Parathyroid adenoma (tissue), 2 donors: Measurements from ENCODE around the gene BCKDK.

Experiments used
- H2AFZ ChIP-seq: fragments of 300-600 bp; sonication (generic); one replicate; pipeline ENCODE4 v1.7.0; 2017; ENCODE audit warnings: antibody characterized with exemption, mild to moderate bottlenecking
- H3K27ac ChIP-seq: fragments of 300-600 bp; sonication (generic); one replicate; pipeline ENCODE4 v1.7.0; 2017
- H3K27me3 ChIP-seq: fragments of 300-600 bp; sonication (generic); one replicate; pipeline ENCODE4 v1.7.0; 2017; ENCODE audit warnings: low read length; ENCODE audit not compliant: control insufficient read depth, insufficient read depth
- H3K36me3 ChIP-seq: fragments of 300-600 bp; sonication (generic); one replicate; pipeline ENCODE4 v1.7.0; 2017; ENCODE audit warnings: low read length; ENCODE audit not compliant: control insufficient read depth, insufficient read depth
- H3K4me1 ChIP-seq: fragments of 300-600 bp; sonication (generic); one replicate; pipeline ENCODE4 v1.7.0; 2017; ENCODE audit warnings: control low read depth
- H3K4me2 ChIP-seq: fragments of 300-600 bp; sonication (generic); one replicate; pipeline ENCODE4 v1.7.0; 2017; ENCODE audit warnings: low read length
- H3K4me3 ChIP-seq: fragments of 300-600 bp; sonication (generic); one replicate; pipeline ENCODE4 v1.7.0; 2017; ENCODE audit warnings: low read depth, low read length
- H3K79me2 ChIP-seq: fragments of 300-600 bp; sonication (generic); one replicate; pipeline ENCODE4 v1.7.0; 2017; ENCODE audit warnings: control low read depth
- H3K9ac ChIP-seq: fragments of 300-600 bp; sonication (generic); one replicate; pipeline ENCODE4 v1.7.0; 2017; ENCODE audit warnings: mild to moderate bottlenecking
- H3K9me3 ChIP-seq: fragments of 300-600 bp; sonication (generic); one replicate; pipeline ENCODE4 v1.7.0; 2017; ENCODE audit warnings: low read length; ENCODE audit not compliant: control insufficient read depth
- TF ChIP-seq, protein P1 (sequence below): fragments of 300-600 bp; sonication (generic); IDR thresholded peaks from one replicate; pipeline ENCODE4 v1.7.0; 2017; ENCODE audit warnings: antibody characterized with exemption, mild to moderate bottlenecking
- donor health status: primary hyperparathyroidism.

Gene BCKDK

DNA sequence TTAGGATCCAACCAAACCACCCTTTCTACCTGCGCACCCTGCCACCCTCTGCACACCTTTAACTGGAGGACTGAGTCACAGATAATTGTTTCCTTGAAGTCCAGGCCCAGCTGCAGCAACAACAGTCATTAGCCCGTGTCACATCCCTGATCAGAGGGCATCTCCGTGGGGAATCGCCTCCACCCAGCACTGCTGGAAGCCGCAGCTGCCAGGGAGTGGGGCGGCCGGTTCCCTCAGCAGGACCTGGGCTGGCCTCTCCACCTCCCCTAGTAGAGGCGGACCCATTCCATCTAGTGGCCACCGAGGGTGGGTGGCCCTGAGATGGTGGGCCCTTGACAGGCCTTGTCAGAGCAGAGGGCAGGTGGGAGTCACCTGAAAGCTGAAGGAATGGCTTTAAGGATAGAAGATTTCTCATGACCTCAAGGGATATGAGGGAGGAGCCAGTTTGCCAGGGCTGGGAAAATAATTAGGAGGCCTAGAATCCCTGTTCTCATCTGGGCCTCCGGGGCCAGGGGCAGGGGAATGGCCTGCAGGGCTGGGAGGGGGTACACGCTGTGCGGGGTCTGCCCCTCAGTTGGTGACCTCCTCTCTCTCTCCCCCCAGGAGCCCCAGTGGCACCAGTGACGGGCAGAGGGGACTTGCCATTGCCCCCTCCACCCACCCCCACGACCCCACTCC, 25.7 kb upstream of the BCKDK start:
- TF ChIP-seq, protein P1, sequence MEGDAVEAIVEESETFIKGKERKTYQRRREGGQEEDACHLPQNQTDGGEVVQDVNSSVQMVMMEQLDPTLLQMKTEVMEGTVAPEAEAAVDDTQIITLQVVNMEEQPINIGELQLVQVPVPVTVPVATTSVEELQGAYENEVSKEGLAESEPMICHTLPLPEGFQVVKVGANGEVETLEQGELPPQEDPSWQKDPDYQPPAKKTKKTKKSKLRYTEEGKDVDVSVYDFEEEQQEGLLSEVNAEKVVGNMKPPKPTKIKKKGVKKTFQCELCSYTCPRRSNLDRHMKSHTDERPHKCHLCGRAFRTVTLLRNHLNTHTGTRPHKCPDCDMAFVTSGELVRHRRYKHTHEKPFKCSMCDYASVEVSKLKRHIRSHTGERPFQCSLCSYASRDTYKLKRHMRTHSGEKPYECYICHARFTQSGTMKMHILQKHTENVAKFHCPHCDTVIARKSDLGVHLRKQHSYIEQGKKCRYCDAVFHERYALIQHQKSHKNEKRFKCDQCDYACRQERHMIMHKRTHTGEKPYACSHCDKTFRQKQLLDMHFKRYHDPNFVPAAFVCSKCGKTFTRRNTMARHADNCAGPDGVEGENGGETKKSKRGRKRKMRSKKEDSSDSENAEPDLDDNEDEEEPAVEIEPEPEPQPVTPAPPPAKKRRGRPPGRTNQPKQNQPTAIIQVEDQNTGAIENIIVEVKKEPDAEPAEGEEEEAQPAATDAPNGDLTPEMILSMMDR = no peak
- Histone ChIP-seq H3K9me3 (no peaks in the 10 kb centered on the region), H3K4me1 (no peaks in the 10 kb centered on the region), H3K79me2 (peaks cover 21% of the 10 kb centered on the region), H2AFZ (no peak overlapping the region), H3K27ac (no peak overlapping the region), H3K27me3 (no peaks in the 10 kb centered on the region), H3K36me3 (no peaks in the 10 kb centered on the region), H3K4me3 (no peak overlapping the region), H3K4me2 (no peak overlapping the region), H3K9ac (no peak overlapping the region)

- no peak overlapping the region for H3K4me2 ChIP-seq
- H3K27me3 ChIP-seq = no peaks in the 10 kb centered on the region
- H3K79me2 ChIP-seq = peaks cover 19% of the 10 kb centered on the region
- H3K9me3 ChIP-seq = no peaks in the 10 kb centered on the region
- H2AFZ ChIP-seq = no peak overlapping the region
- TF ChIP-seq, protein P1 = no peak
- no peak overlapping the region for H3K27ac ChIP-seq
- H3K9ac ChIP-seq = no peak overlapping the region
- H3K4me3 ChIP-seq = no peak overlapping the region
- no peaks in the 10 kb centered on the region for H3K36me3 ChIP-seq
- no peaks in the 10 kb centered on the region for H3K4me1 ChIP-seq
Measured at GRCh38 chr16:31083081-31083480, 25.1 kb upstream of the BCKDK start.

GRCh38 chr16:31083556-31083955, 24.6 kb upstream of the BCKDK start:
- H3K9ac ChIP-seq = no peak overlapping the region
- H2AFZ ChIP-seq = no peak overlapping the region
- no peaks in the 10 kb centered on the region for H3K4me1 ChIP-seq
- no peak overlapping the region for H3K4me2 ChIP-seq
- peaks cover 18% of the 10 kb centered on the region for H3K79me2 ChIP-seq
- H3K27me3 ChIP-seq = no peaks in the 10 kb centered on the region
- H3K9me3 ChIP-seq = no peaks in the 10 kb centered on the region
- H3K27ac ChIP-seq = no peak overlapping the region
- H3K36me3 ChIP-seq = no peaks in the 10 kb centered on the region
- no peak overlapping the region for H3K4me3 ChIP-seq
- TF ChIP-seq, protein P1 = no peak

GRCh38 chr16:31083981-31084380, 24.2 kb upstream of the BCKDK start:
- Histone ChIP-seq H3K36me3 (no peaks in the 10 kb centered on the region), H3K4me3 (no peak overlapping the region), H3K4me1 (no peaks in the 10 kb centered on the region), H3K79me2 (peaks cover 15% of the 10 kb centered on the region), H3K9me3 (no peaks in the 10 kb centered on the region), H3K27ac (no peak overlapping the region), H3K9ac (no peak overlapping the region), H3K27me3 (no peaks in the 10 kb centered on the region), H3K4me2 (no peak overlapping the region), H2AFZ (no peak overlapping the region)
- TF ChIP-seq, protein P1 = no peak
